DLD1 (cell line): Measurements from ENCODE around the gene RAB3A.

Experiments
- in situ Hi-C: cut with HindIII; loops from 2 replicates; pipeline ENCODE4 v1.10.0; 2017; ENCODE audit warnings: low sequenced_read_pairs

Gene RAB3A

GRCh38 chr19:18203863-18204393 lies at the start of gene RAB3A:
Gene RAB3A (minus strand): TSS chr19:18204042. CDS start chr19:18202740, 1,302 bp downstream.
- in situ Hi-C loops = no loop called here

GRCh38 chr19:18253130-18253529 lies 49.3 kb upstream of the RAB3A start:
- in situ Hi-C loops = no loop called here

- in situ Hi-C loops = no loop called here
These were observed 48.5 kb upstream of the RAB3A start for GRCh38 chr19:18252370-18252717.

GRCh38 chr19:18251587-18252369 lies 47.9 kb upstream of the RAB3A start:
- in situ Hi-C loops = no loop called here

- in situ Hi-C loops = no loop called here
These were observed 46.0 kb upstream of the RAB3A start for GRCh38 chr19:18249834-18250233.

GRCh38 chr19:18245297-18245696 lies 41.5 kb upstream of the RAB3A start:
- in situ Hi-C loops = no loop called here

GRCh38 chr19:18239303-18239702 lies 35.5 kb upstream of the RAB3A start:
- in situ Hi-C loops = no loop called here

GRCh38 chr19:18234194-18234593 lies 30.4 kb upstream of the RAB3A start:
- in situ Hi-C loops = no loop called here

GRCh38 chr19:18233224-18233825 lies 29.5 kb upstream of the RAB3A start:
- in situ Hi-C loops = no loop called here

GRCh38 chr19:18232540-18233223 lies 28.8 kb upstream of the RAB3A start:
- in situ Hi-C loops = no loop called here

- in situ Hi-C loops = no loop called here
These were observed 27.9 kb upstream of the RAB3A start for GRCh38 chr19:18231775-18232174.

GRCh38 chr19:18230941-18231734 lies 27.3 kb upstream of the RAB3A start:
- in situ Hi-C loops = no loop called here

- in situ Hi-C loops = no loop called here
These were observed 26.1 kb upstream of the RAB3A start for GRCh38 chr19:18229915-18230314.

GRCh38 chr19:18229474-18229873 lies 25.6 kb upstream of the RAB3A start:
- in situ Hi-C loops = no loop called here

GRCh38 chr19:18227781-18228271 lies 24.0 kb upstream of the RAB3A start:
- in situ Hi-C loops = no loop called here

GRCh38 chr19:18226956-18227780 lies 23.3 kb upstream of the RAB3A start:
- in situ Hi-C loops = no loop called here

- in situ Hi-C loops = no loop called here
These were observed 22.0 kb upstream of the RAB3A start, which contains the start of gene PDE4C for GRCh38 chr19:18225702-18226468. Gene PDE4C (minus strand): TSS chr19:18226438. CDS start chr19:18226415, 23 bp downstream.

GRCh38 chr19:18225355-18225701 lies 21.5 kb upstream of the RAB3A start:
- in situ Hi-C loops = no loop called here
